ENCODE measurements around the gene ANKS1A. TPM values are rescaled to one million over a fixed set of nuclear protein-coding genes. Genes with fewer than 3 reads are reported as not detected.

Gene ANKS1A
- polyA plus RNA-seq, 2 of the 4 experiments (the other 2 are of a cell fraction): 3.6 to 5.9 TPM

DNA sequence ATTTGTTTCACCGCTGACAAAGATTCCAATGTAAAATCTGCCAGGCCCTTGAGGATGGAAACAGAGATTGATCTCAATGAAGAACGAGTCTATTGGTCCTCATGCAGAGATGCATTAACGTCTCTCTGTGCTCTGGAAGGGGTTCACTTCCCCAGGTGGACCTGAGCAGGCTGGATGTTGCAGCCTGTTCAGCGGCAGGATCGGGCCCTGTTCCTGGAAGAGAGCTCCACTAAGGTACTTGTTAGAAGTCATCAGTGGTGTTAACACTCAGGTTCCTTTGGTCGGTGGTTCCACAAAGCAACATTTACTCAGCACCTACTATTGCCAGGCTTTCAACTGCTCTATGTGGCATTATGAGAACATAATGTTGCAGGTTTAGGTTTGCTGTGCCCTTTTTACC lies 144.6 kb downstream of the ANKS1A start:
- Histone ChIP-seq H3K27ac (no peak overlapping the region), H3K9me3 (no peaks in the 10 kb centered on the region), H3K4me3 (no peak overlapping the region), H3K4me2 (no peak overlapping the region), H3K4me1 (no peaks in the 10 kb centered on the region)
- TF ChIP-seq RARB (CRISPR knock-in tag; IDR thresholded peaks at IDR 0.05): no peak
- TF ChIP-seq NPAS2 (CRISPR knock-in tag; IDR thresholded peaks at IDR 0.05; ENCODE audit: borderline replicate concordance): no peak
- no peak for TF ChIP-seq EP300 (IDR thresholded peaks at IDR 0.05)
- TF ChIP-seq SMC3 (IDR thresholded peaks at IDR 0.05): no peak
- no peak for TF ChIP-seq RNF2 (IDR thresholded peaks at IDR 0.05; ENCODE audit: borderline replicate concordance, low read depth)
- TF ChIP-seq ZC3H11A (IDR thresholded peaks at IDR 0.05): no peak
- TF ChIP-seq, protein P1, sequence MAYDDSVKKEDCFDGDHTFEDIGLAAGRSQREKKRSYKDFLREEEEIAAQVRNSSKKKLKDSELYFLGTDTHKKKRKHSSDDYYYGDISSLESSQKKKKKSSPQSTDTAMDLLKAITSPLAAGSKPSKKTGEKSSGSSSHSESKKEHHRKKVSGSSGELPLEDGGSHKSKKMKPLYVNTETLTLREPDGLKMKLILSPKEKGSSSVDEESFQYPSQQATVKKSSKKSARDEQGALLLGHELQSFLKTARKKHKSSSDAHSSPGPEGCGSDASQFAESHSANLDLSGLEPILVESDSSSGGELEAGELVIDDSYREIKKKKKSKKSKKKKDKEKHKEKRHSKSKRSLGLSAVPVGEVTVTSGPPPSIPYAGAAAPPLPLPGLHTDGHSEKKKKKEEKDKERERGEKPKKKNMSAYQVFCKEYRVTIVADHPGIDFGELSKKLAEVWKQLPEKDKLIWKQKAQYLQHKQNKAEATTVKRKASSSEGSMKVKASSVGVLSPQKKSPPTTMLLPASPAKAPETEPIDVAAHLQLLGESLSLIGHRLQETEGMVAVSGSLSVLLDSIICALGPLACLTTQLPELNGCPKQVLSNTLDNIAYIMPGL (CRISPR knock-in tag; IDR thresholded peaks at IDR 0.05; ENCODE audit: borderline replicate concordance): no peak
- TF ChIP-seq HOXB5 (CRISPR knock-in tag; IDR thresholded peaks at IDR 0.05): no peak
- TF ChIP-seq, protein P2, sequence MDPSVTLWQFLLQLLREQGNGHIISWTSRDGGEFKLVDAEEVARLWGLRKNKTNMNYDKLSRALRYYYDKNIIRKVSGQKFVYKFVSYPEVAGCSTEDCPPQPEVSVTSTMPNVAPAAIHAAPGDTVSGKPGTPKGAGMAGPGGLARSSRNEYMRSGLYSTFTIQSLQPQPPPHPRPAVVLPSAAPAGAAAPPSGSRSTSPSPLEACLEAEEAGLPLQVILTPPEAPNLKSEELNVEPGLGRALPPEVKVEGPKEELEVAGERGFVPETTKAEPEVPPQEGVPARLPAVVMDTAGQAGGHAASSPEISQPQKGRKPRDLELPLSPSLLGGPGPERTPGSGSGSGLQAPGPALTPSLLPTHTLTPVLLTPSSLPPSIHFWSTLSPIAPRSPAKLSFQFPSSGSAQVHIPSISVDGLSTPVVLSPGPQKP (IDR thresholded peaks at IDR 0.05; ENCODE audit: low read depth, low read length): no peak
- no peak for TF ChIP-seq JUN (IDR thresholded peaks at IDR 0.05)
- TF ChIP-seq ESRRA (IDR thresholded peaks at IDR 0.05; ENCODE audit: borderline replicate concordance, low read length): no peak
- no peak for TF ChIP-seq SREBF2 (IDR thresholded peaks at IDR 0.05)
- no peak for ATAC-seq
- 93% methylated on average over 6 of the region's 6 CpGs for WGBS (ENCODE audit: missing lambda C conversion rate)
- CTCF ChIA-PET: interaction anchor here (0.5 to 1.6 kb wide), 5 partner anchors 10 to 923 kb away, joined by 3 to 6 read pairs (median 3); no protein-coding TSS in a partner anchor
- no peak for FAIRE-seq
- no peak for DNase-seq (ENCODE audit: low read depth in 1 of 2, low spot score in 1 of 2)
- POLR2A ChIA-PET: no interaction called here

DNA sequence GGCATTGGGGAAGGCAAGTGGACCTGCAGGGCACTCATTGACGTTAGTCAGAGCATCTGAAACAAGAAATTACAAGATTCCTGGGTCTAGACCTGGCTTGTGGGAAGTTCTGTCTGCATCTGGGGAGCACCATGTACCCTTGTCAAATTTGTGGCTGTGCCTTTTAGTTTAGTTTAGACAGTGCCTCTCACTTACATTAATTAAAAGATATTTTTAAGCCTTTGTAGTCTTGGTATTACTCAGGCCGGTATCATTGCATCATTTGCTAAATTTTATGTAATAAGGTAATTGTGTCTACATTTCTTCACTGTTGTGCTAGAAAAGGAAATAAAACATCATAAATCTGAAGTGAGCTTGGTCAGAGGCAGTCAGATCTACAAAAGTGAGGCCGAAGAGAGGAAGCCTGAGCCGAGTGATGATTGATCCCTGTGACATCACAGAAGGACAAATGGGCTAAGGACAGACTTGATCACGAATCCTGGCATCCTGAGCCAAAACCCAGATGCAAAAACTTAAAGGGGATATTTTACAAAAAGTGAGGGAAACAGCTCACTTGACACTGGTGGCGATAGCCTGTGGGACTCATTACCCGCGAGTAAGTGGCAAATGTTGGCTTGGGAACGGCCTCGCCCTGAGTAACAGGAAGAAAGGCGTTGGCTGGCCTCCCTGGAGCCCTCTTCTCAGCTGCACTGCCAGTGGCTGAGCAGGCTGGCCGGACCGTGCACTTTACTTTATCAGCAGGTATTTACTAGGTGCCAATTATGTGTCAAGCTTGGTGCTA lies 145.5 kb downstream of the ANKS1A start:
- DNase-seq (ENCODE audit: low read depth in 1 of 2, low spot score in 1 of 2) (no peak), ATAC-seq (no peak), FAIRE-seq (no peak)
- Histone ChIP-seq H3K9me3 (no peaks in the 10 kb centered on the region), H3K4me3 (no peak overlapping the region), H3K4me2 (no peak overlapping the region), H3K27ac (no peak overlapping the region), H3K4me1 (no peaks in the 10 kb centered on the region)
- TF ChIP-seq SMC3 (IDR thresholded peaks at IDR 0.05) (no peak), ESRRA (IDR thresholded peaks at IDR 0.05; ENCODE audit: borderline replicate concordance, low read length) (no peak), CBX8 (IDR thresholded peaks at IDR 0.05) (no peak), POLR2AphosphoS2 (conservative IDR thresholded peaks at IDR 0.05; ENCODE audit: low read length) (no peak), CBX2 (IDR thresholded peaks at IDR 0.05; ENCODE audit: borderline replicate concordance, low read depth) (no peak), EP300 (IDR thresholded peaks at IDR 0.05) (no peak), HOXA7 (CRISPR knock-in tag; IDR thresholded peaks at IDR 0.05) (no peak), JUNB (IDR thresholded peaks at IDR 0.05) (no peak), HOXB13 (CRISPR knock-in tag; IDR thresholded peaks at IDR 0.05; ENCODE audit: low read depth) (no peak), MAZ (IDR thresholded peaks at IDR 0.05; ENCODE audit: borderline replicate concordance, low read depth, low read length) (no peak), NR3C1 (IDR thresholded peaks at IDR 0.05) (no peak), MAFK (IDR thresholded peaks at IDR 0.05; ENCODE audit: partially characterized antibody) (no peak), PHF8 (IDR thresholded peaks at IDR 0.05; ENCODE audit: borderline replicate concordance, low read depth) (no peak), ZC3H11A (IDR thresholded peaks at IDR 0.05) (no peak)
- TF ChIP-seq, protein P3, sequence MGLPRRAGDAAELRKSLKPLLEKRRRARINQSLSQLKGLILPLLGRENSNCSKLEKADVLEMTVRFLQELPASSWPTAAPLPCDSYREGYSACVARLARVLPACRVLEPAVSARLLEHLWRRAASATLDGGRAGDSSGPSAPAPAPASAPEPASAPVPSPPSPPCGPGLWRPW (IDR thresholded peaks at IDR 0.05): no peak
- TF ChIP-seq, protein P4, sequence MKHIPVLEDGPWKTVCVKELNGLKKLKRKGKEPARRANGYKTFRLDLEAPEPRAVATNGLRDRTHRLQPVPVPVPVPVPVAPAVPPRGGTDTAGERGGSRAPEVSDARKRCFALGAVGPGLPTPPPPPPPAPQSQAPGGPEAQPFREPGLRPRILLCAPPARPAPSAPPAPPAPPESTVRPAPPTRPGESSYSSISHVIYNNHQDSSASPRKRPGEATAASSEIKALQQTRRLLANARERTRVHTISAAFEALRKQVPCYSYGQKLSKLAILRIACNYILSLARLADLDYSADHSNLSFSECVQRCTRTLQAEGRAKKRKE (CRISPR knock-in tag; IDR thresholded peaks at IDR 0.05; ENCODE audit: low read depth): no peak
- POLR2A ChIA-PET: no interaction called here
- WGBS (ENCODE audit: missing lambda C conversion rate): 82% methylated on average over 13 of the region's 13 CpGs
- CTCF ChIA-PET: interaction anchor here (1.6 kb wide), 1 partner anchor 170 kb away, joined by 3 read pairs; no protein-coding TSS in a partner anchor

All from A549 (cell line).